Cardiac ventricle fibroblast (primary cell): ENCODE measurements around the gene PRKCH. TPM values are rescaled to one million over a fixed set of nuclear protein-coding genes. Genes with fewer than 3 reads are reported as not detected.

Experiments used
- total RNA-seq: library from RNA; depleted of rRNA; stranded (reverse); fragments of >200 nt; gene quantifications from 2 replicates; pipeline ENCODE4 v1.2.3, GENCODE V29; 2015

The PRKCH gene
- 5.1 and 6.7 TPM in 2 replicates for total RNA-seq

GRCh38 chr14:61321385-61322010 lies at the start of gene PRKCH:
TSS of gene PRKCH (plus strand) at chr14:61321579. CDS start at chr14:61322102, 523 bp downstream.

GRCh38 chr14:61281186-61281947 lies 40.0 kb upstream of the PRKCH start, which contains the start of gene TMEM30B:
TSS of gene TMEM30B (minus strand) at chr14:61281338. CDS start at chr14:61281147, 191 bp downstream.

Other genes starting within 250 kb of the PRKCH start
- 0.05 TPM in 1 of 2 replicates, not detected in the other for gene TMEM30B, start 40.2 kb upstream of the PRKCH start, total RNA-seq